ENCODE data around the gene PRR36. TPM values are rescaled to one million over a fixed set of nuclear protein-coding genes. Genes with fewer than 3 reads are reported as not detected.

PRR36 gene
- total and polyA plus RNA-seq, 10 of the 15 experiments (the other 5 are each of a cell fraction or from before 2014, with no cell fraction given), result 0.04 TPM; not detected in 9

DNA sequence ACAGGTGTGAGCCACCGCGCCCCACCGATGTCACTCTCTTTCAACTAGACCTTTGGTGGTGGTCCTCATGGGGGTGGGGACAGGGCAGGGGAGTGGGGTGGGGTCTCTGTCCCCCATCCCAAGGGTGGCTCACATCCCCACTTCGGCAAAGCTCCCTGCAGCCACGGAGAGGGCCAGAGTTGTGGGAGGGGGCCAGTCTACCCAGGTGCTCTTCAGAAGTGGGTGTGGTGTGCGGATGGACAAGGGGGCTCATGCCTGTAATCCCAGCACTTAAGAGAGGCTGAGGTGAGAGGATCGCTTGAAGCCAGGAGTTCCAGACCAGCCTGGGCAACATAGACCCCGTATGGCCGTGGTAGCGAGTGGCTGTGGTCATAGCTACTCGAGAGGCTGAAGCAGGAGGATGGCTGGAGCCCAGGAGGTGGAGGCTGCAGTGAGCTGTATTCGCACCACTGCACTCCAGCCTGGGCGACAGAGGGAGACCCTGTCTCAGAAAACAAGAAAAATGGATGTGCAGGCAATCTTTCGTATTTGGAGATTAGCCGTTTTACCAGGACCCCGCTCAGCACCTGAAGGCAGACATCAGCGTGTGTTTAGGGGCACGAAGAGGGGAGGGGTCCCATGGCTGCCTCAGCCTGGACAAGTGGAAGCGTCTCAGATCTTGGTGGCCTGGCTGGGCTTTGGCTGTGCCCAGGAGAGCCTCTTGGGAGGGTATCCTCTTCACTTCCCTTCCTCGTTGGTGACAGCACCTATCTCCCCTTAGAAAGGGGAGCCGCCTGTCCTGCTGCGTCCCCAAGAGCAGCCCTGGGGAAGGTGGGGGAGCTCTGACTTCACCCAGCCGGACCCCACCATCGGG is 41.3 kb upstream of the PRR36 start:
- CTCF ChIA-PET, result no interaction called here
- intact Hi-C loops (cut with micrococcal nuclease; ENCODE audit: unreplicated experiment), result no loop called here
- Histone ChIP-seq H2AFZ (ENCODE audit: control insufficient read depth, low read depth, low read length) (no peak overlapping the region), H3K9me3 (replicated peaks; ENCODE audit: control insufficient read depth, insufficient read depth, low read length) (no peaks in the 10 kb centered on the region; the same call in 2 of the 3 replicates), H3K27me3 (replicated peaks in 1 of 2; ENCODE audit: control insufficient read depth in 2 of 2, insufficient read depth in 2 of 2, low read length in 1 of 2) (peaks cover 8 to 21% of the 10 kb centered on the region in 2 experiments), H3K4me2 (ENCODE audit: control insufficient read depth, insufficient read depth) (peak overlapping the region; percentile 4; the same call in 1 of the 2 replicates), H3K4me3 (no peak overlapping the region), H3K4me1 (ENCODE audit: control insufficient read depth, insufficient read depth, low read length) (peaks cover 5% of the 10 kb centered on the region), H4K20me1 (ENCODE audit: control insufficient read depth, insufficient read depth) (no peaks in the 10 kb centered on the region), H3K9ac (ENCODE audit: control insufficient read depth, insufficient read depth, low read length) (no peak overlapping the region), H3K36me3 (ENCODE audit: control insufficient read depth in 2 of 2, insufficient read depth in 2 of 2, low read length in 1 of 2) (peaks cover 0 to 14% of the 10 kb centered on the region in 2 experiments; a peak in 3 of 4 replicates), H3K79me2 (ENCODE audit: control insufficient read depth, insufficient read depth, low read length) (no peaks in the 10 kb centered on the region), H3K27ac (ENCODE audit: control insufficient read depth, insufficient read depth) (no peak overlapping the region)
- 33% methylated on average over 21 of the region's 24 CpGs for WGBS (ENCODE audit: insufficient coverage, insufficient replicate concordance, low lambda C conversion rate, missing lambda C conversion rate)
- no TSS peak for BruUV-seq (replicated peaks)
- RAD21 ChIA-PET (ENCODE audit: unreplicated experiment), result no interaction called here
- POLR2A ChIA-PET, result no interaction called here
- SMC1A ChIA-PET (ENCODE audit: uncharacterized antibody, unreplicated experiment), result no interaction called here
- TF ChIP-seq YY1 (IDR thresholded peaks at IDR 0.05; ENCODE audit: low read depth, low read length), result no peak
- TF ChIP-seq MLLT1 (IDR thresholded peaks at IDR 0.05), result no peak
- TF ChIP-seq CHD1 (IDR thresholded peaks at IDR 0.05; ENCODE audit: low read depth, low read length), result no peak
- no peak for TF ChIP-seq IRF5 (IDR thresholded peaks at IDR 0.05; ENCODE audit: borderline replicate concordance)
- TF ChIP-seq NR2C2 (IDR thresholded peaks at IDR 0.05; ENCODE audit: borderline replicate concordance, control insufficient read depth, insufficient read length, low read depth), result no peak
- FAIRE-seq, result no peak
- no peak for ATAC-seq
- in situ Hi-C loops (cut with MboI), result no loop called here
- no peak for DNase-seq (ENCODE audit: low read depth, low spot score)
